Measurements from ENCODE around the gene TNRC6C. TPM values are rescaled to one million over a fixed set of nuclear protein-coding genes. Genes with fewer than 3 reads are reported as not detected.

The TNRC6C gene
- total RNA-seq, 4 donors from 2014 or later: 4.7 to 9.0 (median 7.6) TPM

DNA sequence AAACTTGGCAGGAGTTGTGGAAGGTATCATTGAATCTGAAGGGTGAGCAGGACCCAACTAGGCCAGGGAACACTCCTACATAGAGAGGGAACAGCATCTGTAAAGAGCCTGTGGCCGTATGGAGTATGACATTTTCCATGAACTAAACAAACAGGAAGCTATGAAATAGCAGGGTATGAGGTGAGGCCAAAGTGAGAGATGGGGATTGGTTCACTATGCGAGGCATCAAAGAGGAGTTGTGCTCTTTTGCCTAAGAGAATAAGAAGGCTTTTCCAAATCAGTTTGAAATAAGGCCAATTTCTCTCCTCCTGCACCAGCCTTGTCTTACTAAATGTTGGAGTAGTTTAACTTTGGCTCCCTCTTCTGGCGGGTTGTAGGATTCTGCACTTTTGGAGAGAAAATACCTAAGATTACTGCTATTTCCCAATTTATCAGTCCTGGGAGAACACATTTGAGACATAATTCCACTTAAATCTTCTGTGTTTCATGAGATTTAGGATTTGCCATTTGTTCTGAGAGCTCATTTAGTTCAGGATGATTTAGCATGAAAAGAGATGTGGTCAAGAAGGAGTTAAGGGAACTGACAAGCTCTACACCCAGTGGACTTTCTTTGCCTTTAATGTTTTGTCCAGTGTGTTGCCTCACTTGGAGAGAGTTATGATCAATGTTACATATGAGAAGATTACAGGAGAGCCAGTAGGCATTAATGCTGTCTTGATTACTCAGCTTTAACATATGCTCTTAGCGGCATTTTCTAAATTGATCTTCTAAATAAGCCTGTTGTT is 55.4 kb downstream of the TNRC6C start:
- intact Hi-C loops (cut with DNase I; ENCODE audit: low total_unique reads) (loop anchor here (1.0 to 5.0 kb wide), 5 partner anchors 57 to 472 kb away; partner anchors contain the start of gene TNRC6C), in situ Hi-C loops (cut with MboI; ENCODE audit: low sequenced_read_pairs in 4 of 4) (loop anchor here in 3 of 4 donors (5.0 to 25.0 kb wide), 5 partner anchors 249 to 472 kb away; no protein-coding TSS in a partner anchor)
- DNase-seq: peak in 1 of 2 donors; percentile 43
- Histone ChIP-seq H3K27ac (peak overlapping the region in 1 of 4 donors; percentile 0), H3K4me1 (peaks cover 0 to 7% of the 10 kb centered on the region in 2 donors), H3K4me3 (no peak overlapping the region), H3K36me3 (no peaks in the 10 kb centered on the region), H3K27me3 (no peaks in the 10 kb centered on the region), H3K9me3 (no peaks in the 10 kb centered on the region)
- TF ChIP-seq POLR2A (IDR thresholded peaks at IDR 0.05): no peak
- TF ChIP-seq, protein P1, sequence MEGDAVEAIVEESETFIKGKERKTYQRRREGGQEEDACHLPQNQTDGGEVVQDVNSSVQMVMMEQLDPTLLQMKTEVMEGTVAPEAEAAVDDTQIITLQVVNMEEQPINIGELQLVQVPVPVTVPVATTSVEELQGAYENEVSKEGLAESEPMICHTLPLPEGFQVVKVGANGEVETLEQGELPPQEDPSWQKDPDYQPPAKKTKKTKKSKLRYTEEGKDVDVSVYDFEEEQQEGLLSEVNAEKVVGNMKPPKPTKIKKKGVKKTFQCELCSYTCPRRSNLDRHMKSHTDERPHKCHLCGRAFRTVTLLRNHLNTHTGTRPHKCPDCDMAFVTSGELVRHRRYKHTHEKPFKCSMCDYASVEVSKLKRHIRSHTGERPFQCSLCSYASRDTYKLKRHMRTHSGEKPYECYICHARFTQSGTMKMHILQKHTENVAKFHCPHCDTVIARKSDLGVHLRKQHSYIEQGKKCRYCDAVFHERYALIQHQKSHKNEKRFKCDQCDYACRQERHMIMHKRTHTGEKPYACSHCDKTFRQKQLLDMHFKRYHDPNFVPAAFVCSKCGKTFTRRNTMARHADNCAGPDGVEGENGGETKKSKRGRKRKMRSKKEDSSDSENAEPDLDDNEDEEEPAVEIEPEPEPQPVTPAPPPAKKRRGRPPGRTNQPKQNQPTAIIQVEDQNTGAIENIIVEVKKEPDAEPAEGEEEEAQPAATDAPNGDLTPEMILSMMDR (IDR thresholded peaks at IDR 0.05 in 4 of 5, conservative IDR thresholded peaks at IDR 0.05 in 1 of 5): peak; percentile 68 to 83 (median 76)
- peak; percentile 73 to 80 for ATAC-seq

DNA sequence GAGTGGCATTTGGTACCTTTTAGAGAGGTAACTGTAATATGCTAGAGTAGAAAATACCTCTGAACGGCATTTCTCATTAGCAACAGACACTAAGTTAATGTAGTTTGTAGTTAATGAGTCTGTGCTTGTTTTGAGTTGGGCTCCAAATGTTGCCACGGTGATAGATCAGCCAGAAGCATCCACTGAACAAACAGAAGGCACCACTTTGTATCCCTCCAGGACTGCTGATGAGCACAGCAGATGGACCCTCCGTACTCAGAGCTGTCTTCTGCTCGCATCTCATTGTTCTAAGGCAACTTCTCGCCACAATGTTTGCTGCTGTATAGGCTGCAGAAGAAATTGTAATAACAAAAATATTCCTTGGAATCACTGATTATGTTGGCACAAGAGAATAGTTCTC is 56.1 kb downstream of the TNRC6C start:
- Histone ChIP-seq H3K9me3 (no peaks in the 10 kb centered on the region), H3K27me3 (no peaks in the 10 kb centered on the region), H3K27ac (no peak overlapping the region), H3K4me3 (no peak overlapping the region), H3K36me3 (no peaks in the 10 kb centered on the region), H3K4me1 (peaks cover 5 to 7% of the 10 kb centered on the region in 2 donors)
- intact Hi-C loops (cut with DNase I; ENCODE audit: low total_unique reads) (loop anchor here (1.0 to 5.0 kb wide), 5 partner anchors 43 to 472 kb away; partner anchors contain the start of gene TNRC6C), in situ Hi-C loops (cut with MboI; ENCODE audit: low sequenced_read_pairs in 4 of 4) (loop anchor here (5.0 to 25.0 kb wide), 5 partner anchors 250 to 472 kb away; no protein-coding TSS in a partner anchor)
- TF ChIP-seq, protein P1 (IDR thresholded peaks at IDR 0.05 in 4 of 5, conservative IDR thresholded peaks at IDR 0.05 in 1 of 5): no peak
- no peak for TF ChIP-seq POLR2A (IDR thresholded peaks at IDR 0.05)
- DNase-seq: no peak
- ATAC-seq: no peak

DNA sequence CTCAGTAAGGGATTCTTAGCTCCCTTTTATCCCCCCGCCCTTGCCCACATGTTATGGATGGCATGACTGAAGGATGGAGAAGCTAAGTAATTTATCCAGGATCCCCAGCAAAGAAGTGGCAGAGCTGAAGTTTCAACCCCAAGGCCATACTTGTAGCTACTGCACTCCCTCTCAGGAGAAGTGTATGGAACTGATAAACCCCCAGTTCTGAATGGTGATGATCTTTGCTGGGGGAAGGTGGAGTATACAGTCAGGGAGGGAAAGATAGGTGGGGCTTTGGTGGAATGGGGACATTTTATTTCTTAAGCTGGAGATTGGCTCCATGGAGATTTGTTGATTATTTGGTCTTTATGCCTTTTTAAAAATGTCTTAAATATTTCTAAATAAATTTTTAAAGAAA is 58.3 kb downstream of the TNRC6C start:
- TF ChIP-seq, protein P1 (IDR thresholded peaks at IDR 0.05 in 4 of 5, conservative IDR thresholded peaks at IDR 0.05 in 1 of 5): no peak
- no peak for TF ChIP-seq POLR2A (IDR thresholded peaks at IDR 0.05)
- in situ Hi-C loops (cut with MboI; ENCODE audit: low sequenced_read_pairs in 4 of 4) (loop anchor here (5.0 to 25.0 kb wide), 4 partner anchors 252 to 475 kb away; no protein-coding TSS in a partner anchor), intact Hi-C loops (cut with DNase I; ENCODE audit: low total_unique reads) (loop anchor here (5.0 kb wide), 1 partner anchor 40 kb away; no protein-coding TSS in a partner anchor)
- ATAC-seq (no peak), DNase-seq (no peak)
- Histone ChIP-seq H3K4me3 (no peak overlapping the region), H3K27me3 (no peaks in the 10 kb centered on the region), H3K36me3 (no peaks in the 10 kb centered on the region), H3K4me1 (peaks cover 17 to 20% of the 10 kb centered on the region in 2 donors), H3K27ac (no peak overlapping the region), H3K9me3 (no peaks in the 10 kb centered on the region)

DNA sequence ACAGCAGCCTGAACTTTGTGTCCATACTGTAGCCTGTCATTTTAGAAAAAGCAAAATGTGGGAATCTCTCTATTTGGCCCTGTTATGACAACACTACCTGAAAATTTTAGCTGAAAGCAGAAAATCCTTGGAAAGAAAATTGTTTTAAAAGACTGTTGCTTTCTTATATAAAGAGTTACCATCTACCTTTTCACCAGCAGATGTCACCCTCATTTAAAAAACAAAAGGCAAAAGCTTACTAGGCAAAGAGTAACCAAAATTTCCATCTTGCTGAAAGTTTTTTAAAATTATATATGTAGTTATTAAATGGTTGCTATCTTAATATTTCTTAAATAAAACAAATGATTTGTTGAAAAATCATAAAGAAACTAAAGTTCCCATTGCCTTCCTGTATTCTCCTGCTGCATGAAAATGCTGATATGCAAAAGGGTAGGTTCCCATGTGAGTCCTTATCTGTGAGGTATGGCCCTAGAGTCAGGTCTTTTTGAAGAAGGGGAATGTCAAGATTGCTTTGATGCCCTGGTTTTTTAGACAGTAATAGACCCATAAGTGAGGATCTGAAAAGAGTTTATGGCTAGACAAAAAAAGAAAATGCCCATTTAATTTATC is 61.0 kb downstream of the TNRC6C start:
- Histone ChIP-seq H3K36me3 (no peaks in the 10 kb centered on the region), H3K4me3 (no peak overlapping the region), H3K27me3 (no peaks in the 10 kb centered on the region), H3K27ac (peak overlapping the region in 3 of 4 donors; percentile 32 to 56 (median 51)), H3K9me3 (no peaks in the 10 kb centered on the region), H3K4me1 (peaks cover 17 to 20% of the 10 kb centered on the region in 2 donors)
- intact Hi-C loops (cut with DNase I; ENCODE audit: low total_unique reads): loop anchor here (5.0 kb wide), 1 partner anchor 38 kb away; no protein-coding TSS in a partner anchor
- peak in 1 of 2 donors; percentile 38 for ATAC-seq
- TF ChIP-seq, protein P1 (IDR thresholded peaks at IDR 0.05 in 4 of 5, conservative IDR thresholded peaks at IDR 0.05 in 1 of 5): peak; percentile 58 to 74 (median 60)
- no peak for TF ChIP-seq POLR2A (IDR thresholded peaks at IDR 0.05)
- in situ Hi-C loops (cut with MboI; ENCODE audit: low sequenced_read_pairs in 4 of 4): loop anchor here (5.0 to 25.0 kb wide), 4 partner anchors 255 to 477 kb away; no protein-coding TSS in a partner anchor
- DNase-seq: no peak
